Small intestine (tissue), 7 donors: ENCODE data around the gene RGS16. TPM values are rescaled to one million over a fixed set of nuclear protein-coding genes. Genes with fewer than 3 reads are reported as not detected.

Experiments used
- DNase-seq, 2 donors: peaks; one replicate each; pipeline versions ENCODE4 v3.0.0 to v3.0.0-alpha.2; 2013
- FAIRE-seq: peaks from 2 replicates; lab custom pipeline; 2012; peaks lifted over from hg19 to GRCh38; lab: Jason Lieb, UNC
- H3K27ac ChIP-seq, 3 donors: one replicate each; pipeline ENCODE4 v1.5.1; 2013; ENCODE audit warnings: low read length in 2 of 3, mild to moderate bottlenecking in 2 of 3, control low read depth in 1 of 3, inconsistent platforms in 1 of 3, low read depth in 1 of 3, moderate library complexity in 1 of 3
- H3K27me3 ChIP-seq, 3 donors: one replicate each; pipeline ENCODE4 v1.6.1; 2013; ENCODE audit warnings: low read length in 3 of 3, inconsistent platforms in 1 of 3; ENCODE audit not compliant: control insufficient read depth in 3 of 3, insufficient read depth in 3 of 3
- H3K36me3 ChIP-seq, 3 donors: one replicate each; pipeline ENCODE4 v1.6.1; 2013; ENCODE audit warnings: low read length in 3 of 3, inconsistent platforms in 1 of 3, low read depth in 1 of 3, mild to moderate bottlenecking in 1 of 3, moderate library complexity in 1 of 3; ENCODE audit not compliant: control insufficient read depth in 3 of 3, insufficient read depth in 2 of 3
- H3K4me1 ChIP-seq, 3 donors: one replicate each; pipeline ENCODE4 v1.6.1; 2013; ENCODE audit warnings: low read length in 2 of 3, inconsistent platforms in 1 of 3, low read depth in 1 of 3, mild to moderate bottlenecking in 1 of 3, moderate library complexity in 1 of 3; ENCODE audit not compliant: control insufficient read depth in 3 of 3, insufficient read depth in 2 of 3
- H3K4me3 ChIP-seq, 3 donors: one replicate each; pipeline ENCODE4 v1.5.1; 2013; ENCODE audit warnings: low read length in 3 of 3, control low read depth in 1 of 3, inconsistent platforms in 1 of 3, low read depth in 1 of 3, mild to moderate bottlenecking in 1 of 3, moderate library complexity in 1 of 3
- H3K9me3 ChIP-seq, 2 donors: one replicate each; pipeline ENCODE4 v1.6.1; 2013; ENCODE audit warnings: low read depth in 1 of 2, low read length in 1 of 2; ENCODE audit not compliant: control insufficient read depth in 2 of 2, insufficient read depth in 1 of 2
- WGBS, 3 donors: extraction: QIAGEN DNeasy Blood & Tissue Kit; methylation state at CpG; one replicate each; pipeline ENCODE4 v1.1.7; 2013; 5-methylcytosine and 5-hydroxymethylcytosine counted together
- polyA plus RNA-seq, 4 donors: library from polyadenylated mRNA; stranded (reverse) in 3 of 4; unstranded in 1 of 4; fragments of 200-250 nt in 3 of 4; fragments of 120-200 nt in 1 of 4; gene quantifications; one replicate each; pipeline versions ENCODE4 v1.2.1 to v1.2.3, GENCODE V29; 2013
- donor health status: healthy with polysubstance abuse.
- donor health status: control.
- donor health status: control.
- donor health status: Bipolar disorder and iron deficiency.
- donor health status: healthy.

RGS16 gene
- polyA plus RNA-seq, 4 donors: 0.27 to 2.8 (median 0.88) TPM

GRCh38 chr1:182556279-182556678, 47.9 kb downstream of the RGS16 start:
- Histone ChIP-seq H3K27me3 (no peaks in the 10 kb centered on the region), H3K27ac (no peak overlapping the region)
- FAIRE-seq: no peak

GRCh38 chr1:182555493-182555892, 48.7 kb downstream of the RGS16 start:
- Histone ChIP-seq H3K27me3 (no peaks in the 10 kb centered on the region), H3K9me3 (peaks cover 0 to 5% of the 10 kb centered on the region in 2 donors), H3K36me3 (no peaks in the 10 kb centered on the region), H3K4me1 (no peaks in the 10 kb centered on the region), H3K27ac (no peak overlapping the region), H3K4me3 (no peak overlapping the region)
- DNase-seq (no peak), FAIRE-seq (no peak)
- WGBS, 3 donors: 80 to 96% (median 90%) methylated on average over 1 of the region's 1 CpG

More at GRCh38 chr1:182556279-182556678, 47.9 kb downstream of the RGS16 start:
- Histone ChIP-seq H3K36me3 (no peaks in the 10 kb centered on the region), H3K9me3 (peaks cover 0 to 5% of the 10 kb centered on the region in 2 donors), H3K4me3 (no peak overlapping the region), H3K4me1 (no peaks in the 10 kb centered on the region)
- DNase-seq: no peak

DNA sequence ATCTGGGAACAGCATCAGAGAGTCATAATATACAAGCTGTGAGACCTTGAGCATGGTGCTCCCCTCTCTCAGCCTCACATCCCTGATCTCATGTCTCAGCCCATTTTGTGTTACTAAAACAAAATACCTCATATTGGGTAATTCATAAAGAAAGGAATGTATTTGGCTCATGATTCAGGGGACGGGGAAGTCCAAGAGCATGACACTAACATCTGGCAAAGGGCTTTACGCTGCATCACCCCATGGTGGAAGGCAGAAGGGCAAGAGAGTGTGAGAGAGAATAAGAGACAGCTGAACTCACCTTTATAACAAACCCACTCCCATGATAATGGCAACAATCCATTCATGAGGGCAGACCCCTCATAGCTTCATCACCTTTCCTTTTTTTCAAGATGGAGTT, 51.7 kb downstream of the RGS16 start:
- no peak overlapping the region for H3K4me3 ChIP-seq
- H3K4me1 ChIP-seq: no peaks in the 10 kb centered on the region
- DNase-seq (no peak), FAIRE-seq (no peak)
- 83 to 97% (median 92%) methylated on average over 2 of the region's 2 CpGs for WGBS, 3 donors
- H3K27me3 ChIP-seq: no peaks in the 10 kb centered on the region
- H3K36me3 ChIP-seq: no peaks in the 10 kb centered on the region
- H3K27ac ChIP-seq: no peak overlapping the region
- peaks cover 0 to 5% of the 10 kb centered on the region in 2 donors for H3K9me3 ChIP-seq

- Histone ChIP-seq H3K36me3 (no peaks in the 10 kb centered on the region), H3K9me3 (peaks cover 0 to 5% of the 10 kb centered on the region in 2 donors), H3K27ac (no peak overlapping the region), H3K4me1 (no peaks in the 10 kb centered on the region), H3K27me3 (no peaks in the 10 kb centered on the region), H3K4me3 (no peak overlapping the region)
- DNase-seq (no peak), FAIRE-seq (no peak)
- 20 to 28% (median 23%) methylated on average over 1 of the region's 1 CpG for WGBS, 3 donors
Observed at GRCh38 chr1:182549811-182550210, 54.4 kb downstream of the RGS16 start.

DNA sequence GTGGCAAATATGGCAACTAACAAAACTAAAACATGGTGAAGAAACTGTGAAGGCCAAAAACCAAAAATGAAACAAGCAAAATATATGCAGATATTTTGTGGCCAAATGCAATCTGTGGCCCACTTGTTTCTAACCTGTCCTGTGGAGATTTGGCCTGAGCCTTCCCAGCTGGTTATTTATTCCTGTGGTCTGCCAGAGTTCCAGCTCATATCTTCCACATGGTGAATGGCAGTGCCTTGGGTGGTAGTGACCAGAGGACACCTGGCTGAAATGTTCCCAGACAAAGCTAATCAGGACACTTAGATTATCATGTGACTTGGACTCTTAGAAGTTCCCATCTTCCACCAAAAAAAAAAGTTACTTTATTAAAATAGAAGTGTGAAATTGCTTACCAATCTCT, 54.8 kb downstream of the RGS16 start:
- DNase-seq (no peak), FAIRE-seq (no peak)
- H3K9me3 ChIP-seq: peaks cover 0 to 5% of the 10 kb centered on the region in 2 donors
- H3K27me3 ChIP-seq: no peaks in the 10 kb centered on the region
- H3K27ac ChIP-seq: no peak overlapping the region
- H3K4me1 ChIP-seq: no peaks in the 10 kb centered on the region
- H3K36me3 ChIP-seq: no peaks in the 10 kb centered on the region
- no peak overlapping the region for H3K4me3 ChIP-seq

Other genes starting within 250 kb of the RGS16 start
- gene GLUL, start 212.6 kb downstream of the RGS16 start, polyA plus RNA-seq: 100 to 1,000 TPM in 3 of 4 donors, 10 to 100 TPM in 1; 75.8 to 422 (median 153) TPM
- gene TEDDM1, start 203.7 kb downstream of the RGS16 start, polyA plus RNA-seq: under 1 TPM in 1 of 4 donors, not detected in 3; 0.16 TPM
- not detected for gene RGSL1, start 154.2 kb downstream of the RGS16 start, polyA plus RNA-seq
- gene RNASEL, start 15.1 kb downstream of the RGS16 start, polyA plus RNA-seq: 10 to 100 TPM in 1 of 4 donors, 1 to 10 TPM in 3; 4.9 to 20.7 (median 7.2) TPM
- gene RGS8, start 80.2 kb upstream of the RGS16 start, polyA plus RNA-seq: under 1 TPM in 2 of 4 donors, not detected in 2; 0.01 TPM
- 10 to 100 TPM in 1 of 4 donors, 1 to 10 TPM in 3; 3.8 to 45.4 (median 4.9) TPM for gene NPL, start 185.4 kb upstream of the RGS16 start, polyA plus RNA-seq
- gene DHX9, start 235.0 kb upstream of the RGS16 start, polyA plus RNA-seq: 100 to 1,000 TPM in 2 of 4 donors, 10 to 100 TPM in 2; 63.3 to 144 (median 84.6) TPM